Thoracic aorta (tissue), 2 donors: Measurements from ENCODE around the gene ARMC9. TPM values are rescaled to one million over a fixed set of nuclear protein-coding genes. Genes with fewer than 3 reads are reported as not detected.

Experiments
- ATAC-seq: fragments of 150-250 bp; one replicate; pipeline ENCODE4 v1.8.0; 2017; ENCODE audit warnings: low read depth; ENCODE audit not compliant: insufficient number of reproducible peaks, low FRiP score
- DNase-seq: peaks from one replicate; pipeline ENCODE4 v3.0.0-alpha.2; 2020; ENCODE audit warnings: low spot score
- H3K27ac ChIP-seq, 2 donors: fragments of 200-600 bp; sonication (generic); 1 replicate in 1 of 2; 2 replicates in 1 of 2; pipeline ENCODE4 v1.5.1; 2016; ENCODE audit warnings: mild to moderate bottlenecking in 2 of 2, moderate library complexity in 2 of 2
- H3K27me3 ChIP-seq: fragments of 200-600 bp; sonication (generic); replicated peaks from 2 replicates; pipeline ENCODE4 v1.6.0; 2016; ENCODE audit warnings: mild to moderate bottlenecking; ENCODE audit not compliant: insufficient read depth
- H3K36me3 ChIP-seq: fragments of 200-600 bp; sonication (generic); one replicate; pipeline ENCODE4 v1.5.1; 2016
- H3K4me1 ChIP-seq, 2 donors: fragments of 200-600 bp; sonication (generic); 1 replicate in 1 of 2; 2 replicates in 1 of 2; pipeline versions ENCODE4 v1.5.1 to v1.6.0; 2016; ENCODE audit warnings: low read depth in 2 of 2, mild to moderate bottlenecking in 1 of 2; ENCODE audit not compliant: control insufficient read depth in 1 of 2
- H3K4me3 ChIP-seq: fragments of 200-600 bp; sonication (generic); 2 replicates; pipeline ENCODE4 v1.5.1; 2016; ENCODE audit warnings: mild to moderate bottlenecking
- H3K9me3 ChIP-seq: fragments of 200-600 bp; sonication (generic); 2 replicates; pipeline ENCODE4 v1.5.1; 2016
- CTCF ChIP-seq: fragments of 200-600 bp; sonication (generic); IDR thresholded peaks from one replicate; pipeline ENCODE4 v1.5.1; 2019; ENCODE audit warnings: antibody characterized with exemption
- total RNA-seq, 2 donors: library from RNA; depleted of rRNA; stranded (reverse); fragments of >200 nt; gene quantifications; one replicate each; pipeline versions ENCODE4 v1.1.0 to v1.2.3, GENCODE V29; 2016

The ARMC9 gene
- total RNA-seq, 2 donors from 2014 or later: 68.5 to 103 TPM

GRCh38 chr2:231168460-231169139 lies 29.8 kb upstream of the ARMC9 start:
- ATAC-seq (no peak), DNase-seq (no peak)
- Histone ChIP-seq H3K4me1 (peaks cover 0 to under 1% of the 10 kb centered on the region in 2 donors), H3K9me3 (no peaks in the 10 kb centered on the region), H3K36me3 (peaks cover 36% of the 10 kb centered on the region), H3K4me3 (no peak overlapping the region), H3K27me3 (no peaks in the 10 kb centered on the region), H3K27ac (no peak overlapping the region)
- no peak for TF ChIP-seq CTCF

- H3K27ac ChIP-seq: no peak overlapping the region
- ATAC-seq (no peak), DNase-seq (no peak)
- no peaks in the 10 kb centered on the region for H3K27me3 ChIP-seq
- TF ChIP-seq CTCF: no peak
- H3K4me1 ChIP-seq: peaks cover 0 to 6% of the 10 kb centered on the region in 2 donors
- peaks cover 36% of the 10 kb centered on the region for H3K36me3 ChIP-seq
- no peak overlapping the region for H3K4me3 ChIP-seq
- no peaks in the 10 kb centered on the region for H3K9me3 ChIP-seq
Measured at GRCh38 chr2:231169488-231169887, 28.9 kb upstream of the ARMC9 start.

- Histone ChIP-seq H3K9me3 (no peaks in the 10 kb centered on the region), H3K4me3 (no peak overlapping the region), H3K27ac (no peak overlapping the region), H3K27me3 (no peaks in the 10 kb centered on the region), H3K36me3 (peaks cover 36% of the 10 kb centered on the region), H3K4me1 (peaks cover 0 to 7% of the 10 kb centered on the region in 2 donors)
- ATAC-seq (no peak), DNase-seq (no peak)
- TF ChIP-seq CTCF: no peak
Measured at GRCh38 chr2:231170055-231170454, 28.4 kb upstream of the ARMC9 start.

GRCh38 chr2:231172025-231172424 lies 26.4 kb upstream of the ARMC9 start:
- Histone ChIP-seq H3K27me3 (no peaks in the 10 kb centered on the region), H3K9me3 (no peaks in the 10 kb centered on the region), H3K27ac (no peak overlapping the region), H3K36me3 (peaks cover 25% of the 10 kb centered on the region), H3K4me1 (peaks cover 0 to 7% of the 10 kb centered on the region in 2 donors), H3K4me3 (no peak overlapping the region)
- ATAC-seq: no peak
- DNase-seq: no peak
- TF ChIP-seq CTCF: no peak

GRCh38 chr2:231174211-231174651 lies 24.2 kb upstream of the ARMC9 start:
- H3K27me3 ChIP-seq: no peaks in the 10 kb centered on the region
- TF ChIP-seq CTCF: no peak
- no peak overlapping the region for H3K27ac ChIP-seq
- H3K36me3 ChIP-seq: peaks cover 23% of the 10 kb centered on the region
- no peak overlapping the region for H3K4me3 ChIP-seq
- no peaks in the 10 kb centered on the region for H3K9me3 ChIP-seq
- ATAC-seq: no peak
- DNase-seq: no peak
- H3K4me1 ChIP-seq: peaks cover 0 to 7% of the 10 kb centered on the region in 2 donors
